Measurements from ENCODE around the gene CBX7. TPM values are rescaled to one million over a fixed set of nuclear protein-coding genes. Genes with fewer than 3 reads are reported as not detected.

The CBX7 gene
- total and polyA plus RNA-seq, 2 donors (not counting 3 experiments of a cell fraction or from before 2014, with no cell fraction given): 3.4 to 7.1 TPM

DNA sequence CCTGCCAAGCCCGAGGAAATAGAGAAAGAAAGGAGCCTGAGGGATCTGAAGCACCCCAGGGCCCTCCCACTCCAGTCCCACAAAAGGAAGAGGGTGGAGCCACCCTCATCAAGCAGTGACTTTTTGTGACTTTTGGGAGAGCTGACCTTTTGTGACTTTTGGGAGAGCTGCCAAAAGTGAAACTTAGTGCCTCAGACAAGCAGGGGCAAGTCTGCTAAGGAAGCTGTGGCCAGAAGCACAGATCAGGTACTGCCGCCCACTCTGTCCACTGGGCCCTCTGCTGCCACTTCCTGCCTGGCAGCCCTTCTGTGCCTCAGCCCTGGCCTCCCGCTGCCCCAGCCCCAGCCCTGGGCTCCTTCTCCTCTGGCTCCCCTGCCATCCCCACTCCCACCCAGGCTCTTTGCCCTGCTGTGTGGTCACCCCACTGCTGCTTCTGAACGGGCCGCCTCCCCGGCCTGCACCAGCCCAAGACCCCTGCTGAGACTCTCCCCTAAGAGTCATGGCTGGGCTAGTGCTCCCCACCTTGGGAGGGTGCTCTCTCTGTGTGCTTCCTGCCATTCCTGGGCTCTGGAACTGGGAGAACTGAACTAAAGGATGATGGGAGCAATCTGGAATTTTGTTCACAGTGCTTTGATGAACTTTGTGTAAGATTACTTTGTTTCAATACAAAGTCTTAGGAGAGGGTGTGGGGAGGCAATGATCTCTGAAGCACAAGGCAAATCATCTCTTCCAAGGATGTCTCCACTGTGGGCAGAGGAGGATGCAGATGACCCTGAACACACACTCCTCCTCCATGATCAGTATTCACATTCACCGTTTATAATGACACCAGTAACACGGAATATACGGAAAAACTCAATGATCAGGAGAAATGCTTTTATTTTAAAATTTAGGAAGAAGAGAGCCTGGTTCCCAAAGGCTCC is 55.1 kb downstream of the CBX7 start, which contains the start of gene APOBEC3H:
TSS of gene APOBEC3H (plus strand) at position 147 of the 923 bp plus-strand sequence. CDS start 3,035 bp downstream, outside the sequence.
- Histone ChIP-seq H3K9me1 (replicated peaks; ENCODE audit: control insufficient read depth, extremely low read depth, insufficient read depth, low read length) (no peaks in the 10 kb centered on the region), H3K79me2 (ENCODE audit: control insufficient read depth, insufficient read depth, low read length) (no peaks in the 10 kb centered on the region), H2AFZ (ENCODE audit: low read depth, low read length) (peak within 1 kb of the TSS; percentile 65), H3K4me2 (ENCODE audit: insufficient read depth, low read length) (no peak within 1 kb of the TSS), H3K27me3 (ENCODE audit: control insufficient read depth in 2 of 2, insufficient read depth in 2 of 2, low read length in 2 of 2) (peaks cover 0 to 6% of the 10 kb centered on the region in 2 experiments), H3K4me1 (ENCODE audit: control insufficient read depth, extremely low read depth, insufficient read depth, low read length) (no peaks in the 10 kb centered on the region), H3K9me3 (replicated peaks; ENCODE audit: control insufficient read depth, insufficient read depth, low read length) (no peaks in the 10 kb centered on the region), H4K20me1 (replicated peaks; ENCODE audit: control insufficient read depth, extremely low read depth, insufficient read depth, low read length) (no peaks in the 10 kb centered on the region), H3K27ac (ENCODE audit: insufficient read depth, low read depth, low read length) (no peak within 1 kb of the TSS), H3K36me3 (ENCODE audit: control insufficient read depth in 2 of 2, extremely low read depth in 1 of 2, insufficient read depth in 2 of 2, low read length in 2 of 2) (no peaks in the 10 kb centered on the region), H3K4me3 (replicated peaks in 1 of 3; ENCODE audit: insufficient read depth in 1 of 3, low read depth in 1 of 3, low read length in 3 of 3) (no peak within 1 kb of the TSS), H3K9ac (replicated peaks; ENCODE audit: extremely low read depth, insufficient read depth, low read length) (no peak within 1 kb of the TSS)
- ChIA-PET POLR2A (no interaction called here), CTCF (interaction anchor here (1.4 kb wide), 1 partner anchor 227 kb away, joined by 5 read pairs; no protein-coding TSS in a partner anchor)
- DNase-seq (ENCODE audit: low read depth, low spot score): no peak
- BruUV-seq (replicated peaks): no TSS peak
- intact Hi-C loops (cut with micrococcal nuclease): no loop called here
- no peak for FAIRE-seq
- dilution Hi-C loops (cut with MboI; ENCODE audit: extremely low pct_ligation_motif_present, low sequenced_read_pairs): no loop called here
- TF ChIP-seq MYC (IDR thresholded peaks at IDR 0.05; ENCODE audit: low read depth, low read length): no peak
- TF ChIP-seq JUN (IDR thresholded peaks at IDR 0.05; ENCODE audit: borderline replicate concordance, insufficient read depth, insufficient read length, low read depth): no peak
- TF ChIP-seq POLR2AphosphoS5 (IDR thresholded peaks at IDR 0.05; ENCODE audit: insufficient read depth, low read depth, low read length): no peak
- TF ChIP-seq, protein P1, sequence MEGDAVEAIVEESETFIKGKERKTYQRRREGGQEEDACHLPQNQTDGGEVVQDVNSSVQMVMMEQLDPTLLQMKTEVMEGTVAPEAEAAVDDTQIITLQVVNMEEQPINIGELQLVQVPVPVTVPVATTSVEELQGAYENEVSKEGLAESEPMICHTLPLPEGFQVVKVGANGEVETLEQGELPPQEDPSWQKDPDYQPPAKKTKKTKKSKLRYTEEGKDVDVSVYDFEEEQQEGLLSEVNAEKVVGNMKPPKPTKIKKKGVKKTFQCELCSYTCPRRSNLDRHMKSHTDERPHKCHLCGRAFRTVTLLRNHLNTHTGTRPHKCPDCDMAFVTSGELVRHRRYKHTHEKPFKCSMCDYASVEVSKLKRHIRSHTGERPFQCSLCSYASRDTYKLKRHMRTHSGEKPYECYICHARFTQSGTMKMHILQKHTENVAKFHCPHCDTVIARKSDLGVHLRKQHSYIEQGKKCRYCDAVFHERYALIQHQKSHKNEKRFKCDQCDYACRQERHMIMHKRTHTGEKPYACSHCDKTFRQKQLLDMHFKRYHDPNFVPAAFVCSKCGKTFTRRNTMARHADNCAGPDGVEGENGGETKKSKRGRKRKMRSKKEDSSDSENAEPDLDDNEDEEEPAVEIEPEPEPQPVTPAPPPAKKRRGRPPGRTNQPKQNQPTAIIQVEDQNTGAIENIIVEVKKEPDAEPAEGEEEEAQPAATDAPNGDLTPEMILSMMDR (IDR thresholded peaks at IDR 0.05; ENCODE audit: extremely low read depth in 1 of 2, insufficient read depth in 1 of 2, low read depth in 1 of 2, low read length in 2 of 2): no peak
- no peak for TF ChIP-seq FOS (IDR thresholded peaks at IDR 0.05; ENCODE audit: borderline replicate concordance, insufficient read depth, low read length)
- TF ChIP-seq, protein P2, sequence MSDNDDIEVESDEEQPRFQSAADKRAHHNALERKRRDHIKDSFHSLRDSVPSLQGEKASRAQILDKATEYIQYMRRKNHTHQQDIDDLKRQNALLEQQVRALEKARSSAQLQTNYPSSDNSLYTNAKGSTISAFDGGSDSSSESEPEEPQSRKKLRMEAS (IDR thresholded peaks at IDR 0.05; ENCODE audit: insufficient read depth, insufficient read length): no peak
- TF ChIP-seq POLR2A (IDR thresholded peaks at IDR 0.05; ENCODE audit: low read depth, low read length): no peak
- no peak for TF ChIP-seq GATA2 (IDR thresholded peaks at IDR 0.05; ENCODE audit: insufficient read depth, insufficient read length, low read depth, low read length)
- TF ChIP-seq EZH2 (IDR thresholded peaks at IDR 0.05; ENCODE audit: borderline replicate concordance, low read depth, low read length, severe bottlenecking): no peak

Data from endothelial cell of umbilical vein (primary cell).